Heart left ventricle (tissue), 13 donors: ENCODE data around the gene STK38.

Experiments used
- POLR2A ChIP-seq, 2 donors: fragments of 450-650 bp; IDR thresholded peaks; one replicate each; pipeline ENCODE4 v1.6.1; 2017; ENCODE audit warnings: antibody characterized with exemption in 2 of 2, mild to moderate bottlenecking in 2 of 2, moderate library complexity in 2 of 2
- TF ChIP-seq, protein P1 (sequence below), 12 donors: fragments of 200-600 bp; sonication (generic) in 4 of 12; IDR thresholded peaks; one replicate each; pipeline versions ENCODE4 v1.5.0 to v1.8.0; 2018 to 2022; ENCODE audit warnings: antibody characterized with exemption in 12 of 12, mild to moderate bottlenecking in 5 of 12
- donor health status: ischemic (EF 13 %, LVEDD 7.1; RV severe dilation, severe dysfunction).
- donor health status: DM: no; HTN: yes; CAD: no.
- donor health status: DM: no; HTN: no; CAD: no.
- donor health status: ischemic (EF 25% LVEDD 6.9; RV normal size, moderate dysfunction).
- donor health status: ischemic (EF 25% LVEDD 5.7; RV mildly dilated, moderate dysfunction).
- donor health status: ischemic (EF 35%, LVEDD 5.7; RV mildly dilated, moderate dysfunction).
- donor health status: nonischemic (EF 11% LVEDD 7.7; RV severe dilation, severe dysfunction).
- donor health status: DM: yes; HTN: yes; CAD: no.
- donor health status: PGD.
- donor health status: ischemic (EF 29% LVEDD 5.4; RV normal size, mild dysfunction).
- donor health status: nonischemic (EF 23%, LVEDD 6.1; RV moderate dilation, normal function).

DNA sequence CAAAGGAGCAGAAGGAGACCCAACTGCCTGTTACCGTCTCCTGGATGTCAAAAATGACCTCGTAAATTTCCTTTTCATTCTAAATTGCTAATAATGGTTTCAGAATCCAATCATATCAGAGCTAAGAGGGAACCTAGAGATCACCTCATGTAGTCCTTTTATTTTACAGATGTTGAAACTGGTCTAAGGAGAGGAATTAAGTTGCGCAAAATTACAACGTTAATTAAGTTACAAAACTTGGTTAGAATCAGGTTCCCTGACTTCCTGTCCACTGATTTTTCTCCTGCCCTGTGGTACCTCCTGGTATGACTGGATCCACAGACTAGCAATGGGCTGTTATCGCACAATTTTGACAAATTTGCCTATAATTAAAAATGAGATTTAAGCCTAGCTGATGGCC is 9.0 kb upstream of the STK38 start:
- no peak for TF ChIP-seq POLR2A (IDR thresholded peaks at IDR 0.05)
- TF ChIP-seq, protein P1, sequence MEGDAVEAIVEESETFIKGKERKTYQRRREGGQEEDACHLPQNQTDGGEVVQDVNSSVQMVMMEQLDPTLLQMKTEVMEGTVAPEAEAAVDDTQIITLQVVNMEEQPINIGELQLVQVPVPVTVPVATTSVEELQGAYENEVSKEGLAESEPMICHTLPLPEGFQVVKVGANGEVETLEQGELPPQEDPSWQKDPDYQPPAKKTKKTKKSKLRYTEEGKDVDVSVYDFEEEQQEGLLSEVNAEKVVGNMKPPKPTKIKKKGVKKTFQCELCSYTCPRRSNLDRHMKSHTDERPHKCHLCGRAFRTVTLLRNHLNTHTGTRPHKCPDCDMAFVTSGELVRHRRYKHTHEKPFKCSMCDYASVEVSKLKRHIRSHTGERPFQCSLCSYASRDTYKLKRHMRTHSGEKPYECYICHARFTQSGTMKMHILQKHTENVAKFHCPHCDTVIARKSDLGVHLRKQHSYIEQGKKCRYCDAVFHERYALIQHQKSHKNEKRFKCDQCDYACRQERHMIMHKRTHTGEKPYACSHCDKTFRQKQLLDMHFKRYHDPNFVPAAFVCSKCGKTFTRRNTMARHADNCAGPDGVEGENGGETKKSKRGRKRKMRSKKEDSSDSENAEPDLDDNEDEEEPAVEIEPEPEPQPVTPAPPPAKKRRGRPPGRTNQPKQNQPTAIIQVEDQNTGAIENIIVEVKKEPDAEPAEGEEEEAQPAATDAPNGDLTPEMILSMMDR (IDR thresholded peaks at IDR 0.05): no peak
